Suprapubic skin (tissue), 4 donors: ENCODE data around the gene TOR2A.

Experiments used
- CTCF ChIP-seq, 2 donors: fragments of 200-600 bp in 1 of 2; fragments of 450-650 bp in 1 of 2; sonication (generic) in 1 of 2; IDR thresholded peaks; one replicate each; pipeline ENCODE4 v1.5.1; 2016 to 2019; ENCODE audit warnings: antibody characterized with exemption in 2 of 2, mild to moderate bottlenecking in 1 of 2, moderate library complexity in 1 of 2
- POLR2A ChIP-seq, 2 donors: fragments of 450-650 bp; IDR thresholded peaks; one replicate each; pipeline ENCODE4 v1.6.1; 2017; ENCODE audit warnings: antibody characterized with exemption in 2 of 2, mild to moderate bottlenecking in 2 of 2, moderate library complexity in 2 of 2
- POLR2AphosphoS5 ChIP-seq, 3 donors: sonication (generic); formaldehyde crosslinking; IDR thresholded peaks; one replicate each; pipeline ENCODE4 v1.6.1; 2017; ENCODE audit warnings: antibody characterized with exemption in 3 of 3

DNA sequence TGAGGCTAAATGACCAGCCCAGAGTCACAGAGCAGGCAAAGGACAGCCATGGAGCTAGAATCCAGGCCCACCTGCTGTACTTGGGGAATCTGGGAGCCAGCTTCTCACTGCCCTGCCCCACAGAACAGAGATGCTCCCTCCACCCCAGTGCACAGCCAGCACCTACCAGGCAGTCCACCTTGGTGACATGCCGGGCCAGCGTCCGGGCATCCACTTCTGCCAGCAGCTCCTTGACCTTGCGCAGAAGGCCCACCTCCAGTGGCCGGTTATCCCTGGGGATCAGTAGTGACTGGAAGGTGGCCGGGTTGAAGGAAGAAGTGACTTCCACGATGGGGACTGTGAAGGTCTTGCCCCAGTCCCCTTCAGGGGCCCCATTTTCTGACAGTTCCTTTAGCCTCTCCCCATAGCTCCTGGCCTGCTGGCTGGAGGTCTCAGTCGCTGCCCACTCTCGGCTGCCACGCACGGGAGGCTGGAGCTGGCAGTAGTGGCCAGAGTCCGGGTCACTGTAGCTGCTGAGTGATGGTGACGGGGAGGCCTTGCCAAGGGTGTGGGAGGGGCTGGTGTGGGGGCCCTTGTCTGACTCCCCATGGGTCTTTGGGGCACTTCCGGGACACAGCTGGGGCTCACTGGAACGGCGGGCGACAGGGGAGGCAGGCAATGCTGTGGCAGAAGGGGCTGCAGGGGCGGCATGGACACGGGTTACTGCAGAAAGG, 9.5 kb upstream of the TOR2A start:
- TF ChIP-seq CTCF (IDR thresholded peaks at IDR 0.05) (no peak), POLR2A (IDR thresholded peaks at IDR 0.05) (no peak), POLR2AphosphoS5 (IDR thresholded peaks at IDR 0.05) (no peak)
